ENCODE data around the gene KRT83. TPM values are rescaled to one million over a fixed set of nuclear protein-coding genes. Genes with fewer than 3 reads are reported as not detected.

KRT83 gene
- total and polyA plus RNA-seq, 2 donors (not counting 1 experiment from before 2014, with no cell fraction given) = not detected

GRCh38 chr12:52361553-52361952 is 40.4 kb upstream of the KRT83 start:
- DNase-seq = no peak
- TF ChIP-seq CTCF (IDR thresholded peaks at IDR 0.05) (no peak), EZH2 (IDR thresholded peaks at IDR 0.05; ENCODE audit: borderline replicate concordance, insufficient read depth, low read depth, low read length, poor library complexity, severe bottlenecking) (no peak)
- intact Hi-C loops (cut with micrococcal nuclease) = no loop called here
- Histone ChIP-seq H4K20me1 (ENCODE audit: control insufficient read depth, insufficient read depth, low read length, poor library complexity, severe bottlenecking) (no peaks in the 10 kb centered on the region), H3K9me3 (ENCODE audit: control extremely low read depth in 1 of 3, control insufficient read depth in 2 of 3, insufficient read depth in 1 of 3, low read length in 2 of 3) (no peaks in the 10 kb centered on the region), H3K4me2 (replicated peaks; ENCODE audit: low read depth, low read length, poor library complexity, severe bottlenecking) (no peak overlapping the region), H3K4me1 (ENCODE audit: control insufficient read depth in 2 of 2, insufficient read depth in 2 of 2, low read length in 2 of 2) (peaks cover 20 to 21% of the 10 kb centered on the region in 2 donors), H3K36me3 (replicated peaks in 1 of 2; ENCODE audit: control extremely low read depth in 1 of 2, control insufficient read depth in 1 of 2, extremely low read depth in 1 of 2, insufficient read depth in 2 of 2, low read length in 1 of 2) (no peaks in the 10 kb centered on the region), H3K79me2 (ENCODE audit: control insufficient read depth, insufficient read depth, low read length) (no peaks in the 10 kb centered on the region), H3K27me3 (replicated peaks in 1 of 4; ENCODE audit: control extremely low read depth in 1 of 4, control insufficient read depth in 3 of 4, insufficient read depth in 4 of 4, low read length in 3 of 4) (peaks cover 0 to 5% (median 0%) of the 10 kb centered on the region in 4 experiments), H2AFZ (ENCODE audit: insufficient read depth, low read depth, low read length, poor library complexity, severe bottlenecking) (no peak overlapping the region), H3K27ac (ENCODE audit: low read length in 2 of 2) (no peak overlapping the region), H3K9ac (ENCODE audit: low read length) (no peak overlapping the region), H3K4me3 (ENCODE audit: control extremely low read depth in 1 of 5, extremely low read depth in 1 of 5, insufficient read depth in 1 of 5, low read depth in 2 of 5, low read length in 4 of 5) (no peak overlapping the region)
- peaks cover 28% of the 10 kb centered on the region for H3K4me1 Mint-ChIP-seq
- 100% methylated on average over 1 of the region's 1 CpG for WGBS (ENCODE audit: insufficient coverage)
- ChIA-PET POLR2A (no interaction called here), CTCF (interaction anchor here (0.9 kb wide), 1 partner anchor 8 kb away, joined by 3 read pairs; no protein-coding TSS in a partner anchor)
- ATAC-seq (ENCODE audit: low read depth) = no peak
- peaks cover 6% of the 10 kb centered on the region for H3K27me3 Mint-ChIP-seq
- no peak overlapping the region for H3K27ac Mint-ChIP-seq
- no peaks in the 10 kb centered on the region for H3K9me3 Mint-ChIP-seq (ENCODE audit: insufficient read depth)
- H3K4me3 Mint-ChIP-seq = no peak overlapping the region

GRCh38 chr12:52360663-52361271 is 39.6 kb upstream of the KRT83 start:
- ChIA-PET CTCF (no interaction called here), POLR2A (no interaction called here)
- no peaks in the 10 kb centered on the region for H3K79me2 ChIP-seq (ENCODE audit: control insufficient read depth, insufficient read depth, low read length)
- Mint-ChIP-seq H3K9me3 (ENCODE audit: insufficient read depth) (no peaks in the 10 kb centered on the region), H3K4me1 (peaks cover 28% of the 10 kb centered on the region), H3K27me3 (peaks cover 4% of the 10 kb centered on the region), H3K27ac (no peak overlapping the region), H3K4me3 (no peak overlapping the region)
- 93% methylated on average over 11 of the region's 13 CpGs for WGBS (ENCODE audit: insufficient coverage)
- no peak overlapping the region for H3K27ac ChIP-seq (ENCODE audit: low read length in 2 of 2)
- peaks cover 0 to 5% (median 0%) of the 10 kb centered on the region in 4 experiments for H3K27me3 ChIP-seq (replicated peaks in 1 of 4; ENCODE audit: control extremely low read depth in 1 of 4, control insufficient read depth in 3 of 4, insufficient read depth in 4 of 4, low read length in 3 of 4)
- H3K4me3 ChIP-seq (ENCODE audit: control extremely low read depth in 1 of 5, extremely low read depth in 1 of 5, insufficient read depth in 1 of 5, low read depth in 2 of 5, low read length in 4 of 5) = no peak overlapping the region
- ATAC-seq (ENCODE audit: low read depth) = no peak
- no peak for DNase-seq
- no peak overlapping the region for H2AFZ ChIP-seq (ENCODE audit: insufficient read depth, low read depth, low read length, poor library complexity, severe bottlenecking)
- H3K4me2 ChIP-seq (replicated peaks; ENCODE audit: low read depth, low read length, poor library complexity, severe bottlenecking) = no peak overlapping the region
- TF ChIP-seq CTCF (IDR thresholded peaks at IDR 0.05) (no peak), EZH2 (IDR thresholded peaks at IDR 0.05; ENCODE audit: borderline replicate concordance, insufficient read depth, low read depth, low read length, poor library complexity, severe bottlenecking) (no peak)
- no peaks in the 10 kb centered on the region for H3K36me3 ChIP-seq (replicated peaks in 1 of 2; ENCODE audit: control extremely low read depth in 1 of 2, control insufficient read depth in 1 of 2, extremely low read depth in 1 of 2, insufficient read depth in 2 of 2, low read length in 1 of 2)
- H3K4me1 ChIP-seq (ENCODE audit: control insufficient read depth in 2 of 2, insufficient read depth in 2 of 2, low read length in 2 of 2) = peaks cover 20 to 21% of the 10 kb centered on the region in 2 donors
- no peak overlapping the region for H3K9ac ChIP-seq (ENCODE audit: low read length)
- no peaks in the 10 kb centered on the region for H4K20me1 ChIP-seq (ENCODE audit: control insufficient read depth, insufficient read depth, low read length, poor library complexity, severe bottlenecking)
- H3K9me3 ChIP-seq (ENCODE audit: control extremely low read depth in 1 of 3, control insufficient read depth in 2 of 3, insufficient read depth in 1 of 3, low read length in 2 of 3) = no peaks in the 10 kb centered on the region
- intact Hi-C loops (cut with micrococcal nuclease) = no loop called here
